ENCODE results near the gene LIME1.

The LIME1 gene

GRCh38 chr20:63706852-63707557 lies 29.5 kb upstream of the LIME1 start:
- no peak overlapping the region for H2BK12ac ChIP-seq (ENCODE audit: low read length)
- H3K9ac ChIP-seq (ENCODE audit: low read depth, low read length, poor library complexity): peak overlapping the region; percentile 96
- peak overlapping the region; percentile 99 for H2AK5ac ChIP-seq (ENCODE audit: low read depth, low read length)
- peaks cover 0 to 5% of the 10 kb centered on the region in 2 donors for H3K9me3 ChIP-seq (replicated peaks in 1 of 2; ENCODE audit: control insufficient read depth in 2 of 2, insufficient read depth in 1 of 2, low read depth in 1 of 2, low read length in 2 of 2)
- peak overlapping the region; percentile 99 for H3K23ac ChIP-seq (ENCODE audit: low read depth, low read length, poor library complexity)
- no CpG with 5 or more reads among the region's 56 CpGs for WGBS, 2 donors (ENCODE audit: extremely low coverage in 2 of 2, insufficient read length in 2 of 2, insufficient replicate concordance in 1 of 2)
- H3K27me3 ChIP-seq (ENCODE audit: control insufficient read depth in 3 of 3, insufficient read depth in 3 of 3, low read depth in 1 of 3, low read length in 3 of 3): no peaks in the 10 kb centered on the region
- H2BK120ac ChIP-seq (ENCODE audit: low read depth, low read length): peak overlapping the region; percentile 87
- H3K14ac ChIP-seq (ENCODE audit: low read length): peak overlapping the region; percentile 90
- no peak for DNase-seq (ENCODE audit: low spot score)
- peak overlapping the region; percentile 94 for H3K4me2 ChIP-seq (ENCODE audit: insufficient read depth, low read length, poor library complexity, severe bottlenecking)
- no peak overlapping the region for H3K27ac ChIP-seq (replicated peaks; ENCODE audit: low read length)
- H3K4me3 ChIP-seq (ENCODE audit: low read length in 2 of 2): peak overlapping the region; percentile 91
- no peak overlapping the region for H3K4ac ChIP-seq (ENCODE audit: low read length)
- peaks cover 12 to 13% of the 10 kb centered on the region in 2 donors for H3K4me1 ChIP-seq (ENCODE audit: control insufficient read depth in 2 of 2, insufficient read depth in 1 of 2, low read depth in 1 of 2, low read length in 2 of 2)
- H2BK5ac ChIP-seq (ENCODE audit: low read length): peak overlapping the region; percentile 82
- H3K36me3 ChIP-seq (replicated peaks in 1 of 2; ENCODE audit: control insufficient read depth in 2 of 2, insufficient read depth in 2 of 2, low read length in 2 of 2): peaks cover 37 to 68% of the 10 kb centered on the region in 2 donors
- peak overlapping the region; percentile 99 for H3K18ac ChIP-seq (ENCODE audit: low read length)
- H4K91ac ChIP-seq (ENCODE audit: low read depth, low read length, poor library complexity): no peak overlapping the region
- peak overlapping the region; percentile 64 for H2BK15ac ChIP-seq (ENCODE audit: low read length)
- peaks cover 30% of the 10 kb centered on the region for H3K79me1 ChIP-seq (ENCODE audit: low read depth, low read length)
- H4K8ac ChIP-seq (ENCODE audit: low read depth, low read length): peak overlapping the region; percentile 72
- peak overlapping the region; percentile 91 for H2AFZ ChIP-seq (ENCODE audit: low read length)

GRCh38 chr20:63707558-63708300 lies 28.7 kb upstream of the LIME1 start, which contains the start of the genes ARFRP1 and ZGPAT:
Gene ARFRP1, minus strand, starts transcription at chr20:63707976. Its CDS starts 885 bp downstream, at chr20:63707091.
Gene ZGPAT, plus strand, starts transcription at chr20:63708039. Its CDS starts 542 bp downstream, at chr20:63708581.
- peaks cover 0 to 12% of the 10 kb centered on the region in 2 donors for H3K9me3 ChIP-seq (replicated peaks in 1 of 2; ENCODE audit: control insufficient read depth in 2 of 2, insufficient read depth in 1 of 2, low read depth in 1 of 2, low read length in 2 of 2)
- H2BK120ac ChIP-seq (ENCODE audit: low read depth, low read length): peak within 1 kb of the TSS; percentile 87
- no CpG with 5 or more reads among the region's 98 CpGs for WGBS, 2 donors (ENCODE audit: extremely low coverage in 2 of 2, insufficient read length in 2 of 2, insufficient replicate concordance in 1 of 2)
- H3K14ac ChIP-seq (ENCODE audit: low read length): peak within 1 kb of the TSS; percentile 90
- H2BK15ac ChIP-seq (ENCODE audit: low read length): peak within 1 kb of the TSS; percentile 64
- H2AK5ac ChIP-seq (ENCODE audit: low read depth, low read length): peak within 1 kb of the TSS; percentile 99
- H3K4me2 ChIP-seq (ENCODE audit: insufficient read depth, low read length, poor library complexity, severe bottlenecking): peak within 1 kb of the TSS; percentile 94
- no peak within 1 kb of the TSS for H3K4ac ChIP-seq (ENCODE audit: low read length)
- DNase-seq (ENCODE audit: low spot score): peak; percentile 86
- no peak within 1 kb of the TSS for H4K91ac ChIP-seq (ENCODE audit: low read depth, low read length, poor library complexity)
- H4K8ac ChIP-seq (ENCODE audit: low read depth, low read length): peak within 1 kb of the TSS; percentile 82
- peak within 1 kb of the TSS; percentile 91 for H3K4me3 ChIP-seq (ENCODE audit: low read length in 2 of 2)
- H3K27ac ChIP-seq (replicated peaks; ENCODE audit: low read length): peak within 1 kb of the TSS; percentile 31
- H3K9ac ChIP-seq (ENCODE audit: low read depth, low read length, poor library complexity): peak within 1 kb of the TSS; percentile 98
- H3K79me1 ChIP-seq (ENCODE audit: low read depth, low read length): peaks cover 30% of the 10 kb centered on the region
- H3K36me3 ChIP-seq (replicated peaks in 1 of 2; ENCODE audit: control insufficient read depth in 2 of 2, insufficient read depth in 2 of 2, low read length in 2 of 2): peaks cover 37 to 72% of the 10 kb centered on the region in 2 donors
- H3K4me1 ChIP-seq (ENCODE audit: control insufficient read depth in 2 of 2, insufficient read depth in 1 of 2, low read depth in 1 of 2, low read length in 2 of 2): peaks cover 12 to 13% of the 10 kb centered on the region in 2 donors
- H2BK12ac ChIP-seq (ENCODE audit: low read length): no peak within 1 kb of the TSS
- H3K27me3 ChIP-seq (ENCODE audit: control insufficient read depth in 3 of 3, insufficient read depth in 3 of 3, low read depth in 1 of 3, low read length in 3 of 3): no peaks in the 10 kb centered on the region
- H3K23ac ChIP-seq (ENCODE audit: low read depth, low read length, poor library complexity): peak within 1 kb of the TSS; percentile 99
- H2BK5ac ChIP-seq (ENCODE audit: low read length): peak within 1 kb of the TSS; percentile 82
- peak within 1 kb of the TSS; percentile 99 for H3K18ac ChIP-seq (ENCODE audit: low read length)
- H2AFZ ChIP-seq (ENCODE audit: low read length): peak within 1 kb of the TSS; percentile 91

GRCh38 chr20:63708301-63709148 lies 27.9 kb upstream of the LIME1 start:
- H3K36me3 ChIP-seq (replicated peaks in 1 of 2; ENCODE audit: control insufficient read depth in 2 of 2, insufficient read depth in 2 of 2, low read length in 2 of 2): peaks cover 37 to 77% of the 10 kb centered on the region in 2 donors
- peaks cover 30% of the 10 kb centered on the region for H3K79me1 ChIP-seq (ENCODE audit: low read depth, low read length)
- H3K9me3 ChIP-seq (replicated peaks in 1 of 2; ENCODE audit: control insufficient read depth in 2 of 2, insufficient read depth in 1 of 2, low read depth in 1 of 2, low read length in 2 of 2): peaks cover 0 to 16% of the 10 kb centered on the region in 2 donors
- no peak for DNase-seq (ENCODE audit: low spot score)
- H3K9ac ChIP-seq (ENCODE audit: low read depth, low read length, poor library complexity): peak overlapping the region; percentile 98
- H3K18ac ChIP-seq (ENCODE audit: low read length): peak overlapping the region; percentile 96
- WGBS, 2 donors (ENCODE audit: extremely low coverage in 2 of 2, insufficient read length in 2 of 2, insufficient replicate concordance in 1 of 2): no CpG with 5 or more reads among the region's 67 CpGs
- no peaks in the 10 kb centered on the region for H3K27me3 ChIP-seq (ENCODE audit: control insufficient read depth in 3 of 3, insufficient read depth in 3 of 3, low read depth in 1 of 3, low read length in 3 of 3)
- H3K4ac ChIP-seq (ENCODE audit: low read length): no peak overlapping the region
- H2AFZ ChIP-seq (ENCODE audit: low read length): peak overlapping the region; percentile 86
- peak overlapping the region; percentile 94 for H3K4me2 ChIP-seq (ENCODE audit: insufficient read depth, low read length, poor library complexity, severe bottlenecking)
- no peak overlapping the region for H4K91ac ChIP-seq (ENCODE audit: low read depth, low read length, poor library complexity)
- H2BK120ac ChIP-seq (ENCODE audit: low read depth, low read length): peak overlapping the region; percentile 61
- H3K27ac ChIP-seq (replicated peaks; ENCODE audit: low read length): no peak overlapping the region
- H3K14ac ChIP-seq (ENCODE audit: low read length): peak overlapping the region; percentile 82
- H2BK5ac ChIP-seq (ENCODE audit: low read length): peak overlapping the region; percentile 53
- no peak overlapping the region for H2BK12ac ChIP-seq (ENCODE audit: low read length)
- H4K8ac ChIP-seq (ENCODE audit: low read depth, low read length): peak overlapping the region; percentile 82
- peak overlapping the region; percentile 99 for H3K23ac ChIP-seq (ENCODE audit: low read depth, low read length, poor library complexity)
- no peak overlapping the region for H2BK15ac ChIP-seq (ENCODE audit: low read length)
- peak overlapping the region; percentile 91 for H3K4me3 ChIP-seq (ENCODE audit: low read length in 2 of 2)
- H3K4me1 ChIP-seq (ENCODE audit: control insufficient read depth in 2 of 2, insufficient read depth in 1 of 2, low read depth in 1 of 2, low read length in 2 of 2): peaks cover 12 to 13% of the 10 kb centered on the region in 2 donors
- H2AK5ac ChIP-seq (ENCODE audit: low read depth, low read length): peak overlapping the region; percentile 95

Measured in neuronal stem cell (in vitro differentiated cells).